SK-N-DZ (cell line): Measurements from ENCODE around the gene CYTH4.
"Not testable (repeated sequence)": the region's sequence is repeated elsewhere in the genome, so short reads cannot be mapped to it uniquely, and the experiment has no call there.

Experiments
- DNase-seq: peaks from one replicate; pipeline ENCODE4 v3.0.0-alpha.2; 2015; ENCODE audit warnings: low spot score

Gene CYTH4

GRCh38 chr22:37248251-37248650, 34.1 kb upstream of the CYTH4 start:
- no peak for DNase-seq

- no peak for DNase-seq
Measured at GRCh38 chr22:37249986-37250385, 32.3 kb upstream of the CYTH4 start.

DNA sequence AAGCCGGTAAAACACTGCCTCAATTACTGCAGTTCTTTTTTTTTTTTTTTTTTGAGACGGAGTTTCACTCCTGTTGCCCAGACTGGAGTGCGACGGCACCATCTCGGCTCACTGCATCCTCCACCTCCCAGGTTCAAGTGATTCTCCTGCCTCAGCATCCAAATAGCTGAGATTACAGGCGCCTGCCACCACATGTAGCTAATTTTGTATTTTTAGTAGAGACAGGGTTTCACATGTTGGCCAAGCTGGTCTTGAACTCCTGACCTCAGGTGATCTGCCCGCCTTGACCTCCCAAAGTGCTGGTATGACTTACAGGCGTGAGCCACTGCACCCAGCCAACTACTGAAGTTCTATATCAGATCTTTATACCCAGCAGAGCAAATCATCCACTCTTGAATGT, 30.5 kb upstream of the CYTH4 start:
- DNase-seq = not testable (repeated sequence)

DNA sequence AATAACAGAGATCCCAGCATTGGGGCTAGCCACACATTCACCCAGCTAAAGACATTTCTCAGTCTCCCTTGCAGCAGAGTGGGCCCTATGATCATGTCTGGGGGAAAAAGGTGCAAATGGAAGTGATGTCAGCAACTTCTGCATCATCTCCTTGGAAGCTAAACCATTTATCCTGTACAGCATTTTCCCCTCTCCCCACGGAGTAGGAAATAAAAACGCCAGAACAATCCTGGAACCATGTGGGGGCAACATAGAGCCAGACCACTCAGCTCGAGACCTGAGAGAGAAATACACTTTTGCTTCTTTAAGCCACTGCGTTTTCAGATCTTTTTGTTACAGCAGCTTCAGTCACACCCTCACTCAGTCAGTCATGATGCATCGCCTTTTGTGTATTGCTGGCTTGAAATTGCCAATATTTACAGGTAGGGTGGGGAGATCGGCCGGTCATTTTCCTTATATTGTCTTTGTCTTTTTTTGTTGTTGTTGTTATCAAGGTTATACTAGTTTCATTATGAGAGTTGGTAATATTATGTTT, 29.1 kb upstream of the CYTH4 start:
- no peak for DNase-seq

DNA sequence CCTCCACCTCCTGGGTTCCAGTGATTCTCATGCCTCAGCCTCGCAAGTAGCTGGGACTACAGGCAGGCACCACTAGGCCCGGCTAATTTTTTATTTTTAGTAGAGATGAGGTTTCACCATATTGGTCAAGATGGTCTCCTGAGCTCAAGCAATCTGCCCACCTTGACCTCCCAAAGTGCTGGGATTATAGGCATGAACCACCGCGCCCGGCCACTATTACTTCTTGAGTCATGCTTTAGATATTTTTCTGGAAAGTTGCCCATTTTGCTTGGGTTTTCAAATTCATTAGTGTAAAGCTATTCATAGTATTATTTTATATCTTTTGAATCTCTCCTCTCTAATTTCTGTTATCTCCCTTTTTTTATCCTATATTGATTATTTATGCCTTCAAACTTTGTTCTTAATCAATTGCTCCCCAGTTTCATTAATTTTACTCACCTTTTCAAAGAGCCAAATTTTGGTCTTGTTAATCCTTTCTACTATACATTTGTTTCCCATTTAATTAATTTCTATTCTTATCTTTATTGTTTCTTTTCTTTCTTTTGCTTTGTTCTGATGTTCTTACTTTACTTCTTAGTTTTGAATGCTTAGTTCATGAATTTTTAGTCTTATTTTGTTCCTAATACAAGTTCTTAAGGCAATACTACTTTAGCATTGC, 28.0 kb upstream of the CYTH4 start:
- no peak for DNase-seq

DNA sequence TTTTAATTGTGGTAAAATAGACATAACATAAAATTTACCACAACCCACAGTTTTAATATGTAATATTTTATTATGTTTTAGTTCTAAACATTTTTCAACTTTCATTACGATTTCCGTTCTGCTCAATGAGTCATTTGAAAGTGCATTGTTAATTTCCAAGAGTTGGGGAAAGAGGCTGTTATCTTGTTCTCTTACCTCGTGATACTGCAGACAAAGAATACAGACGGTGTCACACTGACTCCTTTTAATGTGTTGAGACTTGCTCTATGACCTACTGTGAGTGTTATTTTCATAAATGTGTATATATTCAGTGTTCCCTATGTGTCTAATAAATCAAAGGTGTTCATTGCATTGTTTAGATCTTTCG, 27.5 kb upstream of the CYTH4 start:
- no peak for DNase-seq

GRCh38 chr22:37255558-37256006, 26.7 kb upstream of the CYTH4 start:
- no peak for DNase-seq

GRCh38 chr22:37256075-37256726, 26.1 kb upstream of the CYTH4 start:
- DNase-seq = no peak

DNA sequence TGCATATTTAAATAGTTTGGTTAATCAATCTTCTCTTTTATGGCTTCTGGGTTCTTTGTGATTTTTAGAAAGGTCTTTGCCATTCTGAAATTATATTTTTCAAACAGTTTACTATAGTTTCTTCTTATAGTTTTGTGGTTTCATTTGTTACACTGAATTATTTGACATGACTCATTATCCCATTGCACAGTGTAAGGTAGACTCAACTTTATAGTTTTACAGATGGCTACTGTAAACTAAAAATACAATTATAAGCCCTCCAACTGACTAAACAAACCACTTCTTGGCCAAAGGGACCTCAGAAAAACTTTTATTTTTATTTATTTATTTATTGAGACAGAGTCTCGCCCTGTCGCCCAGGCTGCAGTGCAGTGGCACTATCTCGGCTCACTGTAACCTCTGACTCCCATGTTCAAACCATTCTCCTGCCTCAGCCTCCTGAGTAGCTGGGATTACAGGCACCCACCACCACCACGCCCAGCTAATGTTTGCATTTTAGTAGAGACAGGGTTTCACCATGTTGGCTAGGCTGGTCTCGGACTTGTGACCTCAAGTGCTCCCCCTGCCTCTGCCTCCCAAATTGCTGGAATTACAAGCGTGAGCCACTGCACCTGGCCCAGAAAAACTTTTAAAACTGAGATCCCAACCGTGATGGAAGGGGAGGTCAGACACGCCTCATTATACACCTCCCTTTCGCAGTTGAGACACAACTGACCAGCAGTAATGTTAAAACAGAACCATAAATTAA, 24.1 kb upstream of the CYTH4 start:
- DNase-seq = no peak

- DNase-seq = no peak
Measured at GRCh38 chr22:37258753-37259401, 23.4 kb upstream of the CYTH4 start.

DNA sequence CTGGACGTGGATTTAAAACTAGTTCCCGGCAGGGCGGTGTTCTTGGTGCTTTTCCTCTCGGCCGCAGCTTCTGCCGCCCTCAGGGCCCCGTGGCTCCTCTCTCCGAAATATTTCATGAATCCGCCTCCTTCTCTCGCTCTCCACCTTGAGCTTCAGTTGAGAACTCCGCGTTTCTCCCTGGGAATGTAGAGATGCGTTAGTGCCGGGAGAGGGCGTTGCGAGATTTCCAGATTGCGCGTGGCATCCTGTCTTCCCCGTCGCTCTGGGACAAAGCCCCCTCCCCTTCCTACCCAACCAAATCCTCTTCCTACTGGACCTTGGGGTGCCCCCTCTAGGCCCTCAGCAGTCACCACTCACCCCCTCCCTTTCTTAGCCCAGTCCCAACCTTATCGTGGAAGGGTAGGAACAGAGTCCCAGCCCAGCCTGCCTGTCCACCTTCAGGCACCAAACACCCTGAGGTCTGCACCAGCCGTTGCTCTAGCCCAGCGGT, 22.7 kb upstream of the CYTH4 start:
- no peak for DNase-seq

DNA sequence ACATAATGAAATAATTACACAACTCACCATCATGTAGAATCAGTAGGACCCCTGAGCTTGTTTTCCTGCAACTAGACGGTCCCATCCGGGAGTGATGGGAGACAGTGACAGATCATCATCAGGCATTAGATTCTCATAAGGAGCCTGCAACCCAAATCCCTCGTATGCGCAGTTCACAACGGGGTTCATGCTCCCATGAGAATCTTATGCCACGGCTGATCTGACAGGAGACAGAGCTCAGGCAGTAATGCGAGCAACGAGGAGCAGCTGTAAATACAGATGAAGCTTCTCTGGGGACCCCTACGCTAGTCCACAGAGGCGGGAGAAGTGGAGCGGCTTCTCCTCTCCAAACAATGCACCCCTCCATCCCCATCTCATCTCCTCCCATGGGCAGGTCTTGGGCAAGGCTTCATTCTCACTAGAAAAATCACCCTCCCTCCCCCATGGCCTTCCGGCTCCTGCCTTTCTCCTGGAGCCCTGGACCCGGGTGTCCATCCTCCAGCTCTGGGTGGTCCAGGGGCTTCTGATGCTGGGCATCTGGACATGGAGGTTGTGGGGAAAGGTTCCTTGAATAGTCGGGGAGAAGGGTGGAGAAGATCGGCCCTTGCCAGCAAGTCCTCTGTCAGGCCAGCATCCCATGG, 22.0 kb upstream of the CYTH4 start:
- no peak for DNase-seq

DNA sequence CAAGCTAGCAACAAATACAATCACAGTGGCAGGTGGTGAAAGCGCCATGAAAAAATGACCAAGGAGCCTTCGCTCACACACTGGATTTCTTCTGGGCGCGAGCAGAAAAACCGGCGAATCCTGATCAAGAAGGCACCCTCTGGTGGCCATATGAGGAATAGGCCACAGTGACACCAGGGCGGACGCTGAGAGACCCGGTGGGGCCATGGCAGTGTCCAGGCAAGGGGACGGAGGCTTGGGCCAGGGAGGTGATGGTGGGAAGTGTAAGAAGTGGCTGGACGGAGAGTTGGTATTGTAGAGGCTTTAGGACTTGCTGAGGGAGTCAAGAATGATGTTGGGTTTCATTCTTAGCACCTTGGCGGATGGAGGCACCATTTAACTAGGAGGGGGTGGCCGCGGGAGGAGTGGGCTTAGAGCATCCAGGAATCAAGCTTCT, 21.4 kb upstream of the CYTH4 start:
- peak; percentile 50 for DNase-seq

- DNase-seq = no peak
Measured at GRCh38 chr22:37262346-37262745, 20.0 kb upstream of the CYTH4 start.

DNA sequence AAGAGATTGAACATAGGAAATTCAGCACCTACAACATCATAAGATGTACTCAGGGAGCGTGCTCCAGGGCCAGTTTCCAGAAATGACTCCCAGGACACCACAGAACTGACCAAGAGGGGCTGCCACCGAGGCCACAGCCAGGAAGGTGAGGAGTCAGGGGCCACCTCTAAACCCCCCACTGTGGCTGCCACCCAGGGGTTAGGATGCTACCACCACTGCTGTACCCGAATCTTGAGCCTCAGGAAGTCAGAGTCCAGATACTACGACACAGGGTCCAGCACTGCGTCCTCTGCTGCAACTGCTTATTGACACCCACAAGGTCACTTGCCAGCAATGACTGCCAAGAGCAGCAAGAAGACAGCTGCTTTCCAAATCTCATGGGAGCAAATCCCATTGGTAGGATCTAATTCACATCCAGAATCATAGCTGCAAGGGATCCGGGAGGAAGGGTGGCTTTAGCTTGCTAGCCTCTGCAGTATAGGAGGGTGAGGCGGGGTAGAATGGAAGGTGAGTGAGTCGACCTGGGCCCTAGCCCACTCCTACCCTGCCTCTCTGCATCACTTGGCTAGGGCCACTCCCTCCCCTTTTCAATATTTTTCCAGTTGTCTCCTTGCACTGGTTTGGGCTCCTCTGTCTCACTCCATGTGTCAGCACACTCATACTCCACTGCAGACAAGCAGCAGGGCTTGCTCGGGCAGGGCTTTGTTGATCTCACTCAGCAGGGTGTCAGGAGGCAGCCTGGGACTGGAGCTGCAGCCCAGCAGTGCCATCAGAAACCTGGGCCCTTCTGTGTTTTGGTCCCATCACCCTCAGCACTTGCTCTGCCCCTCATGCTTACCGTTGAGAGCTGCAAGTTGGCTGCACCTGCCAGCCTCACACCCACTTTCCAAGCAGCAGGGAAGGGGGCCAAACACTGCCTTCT, 18.1 kb upstream of the CYTH4 start:
- DNase-seq = no peak

DNA sequence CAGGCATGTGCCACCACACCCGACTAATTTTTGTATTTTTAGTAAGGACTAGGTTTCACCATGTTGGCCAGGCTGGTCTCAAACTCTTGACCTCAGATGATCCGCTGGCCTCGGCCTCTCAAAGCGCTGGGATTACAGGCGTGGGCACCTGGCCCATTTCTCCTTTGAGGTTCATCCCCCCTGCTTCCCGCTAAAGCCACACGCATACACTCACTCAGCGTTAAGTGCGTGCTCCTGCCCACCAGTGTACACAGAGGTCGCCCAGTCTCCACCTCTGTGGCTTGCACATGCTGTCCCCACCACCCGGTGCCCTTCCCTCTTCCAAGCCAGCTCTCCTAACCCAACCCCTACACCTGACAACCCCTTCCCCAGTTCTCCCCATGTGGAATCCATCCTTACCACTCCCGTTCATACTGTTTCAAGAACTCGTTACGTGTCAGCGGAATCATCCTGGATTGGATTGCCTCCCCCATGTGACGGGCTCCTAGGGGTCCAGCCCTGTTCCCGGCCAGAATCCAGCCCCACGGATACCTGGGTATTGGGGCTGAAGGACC, 15.7 kb upstream of the CYTH4 start:
- no peak for DNase-seq

DNA sequence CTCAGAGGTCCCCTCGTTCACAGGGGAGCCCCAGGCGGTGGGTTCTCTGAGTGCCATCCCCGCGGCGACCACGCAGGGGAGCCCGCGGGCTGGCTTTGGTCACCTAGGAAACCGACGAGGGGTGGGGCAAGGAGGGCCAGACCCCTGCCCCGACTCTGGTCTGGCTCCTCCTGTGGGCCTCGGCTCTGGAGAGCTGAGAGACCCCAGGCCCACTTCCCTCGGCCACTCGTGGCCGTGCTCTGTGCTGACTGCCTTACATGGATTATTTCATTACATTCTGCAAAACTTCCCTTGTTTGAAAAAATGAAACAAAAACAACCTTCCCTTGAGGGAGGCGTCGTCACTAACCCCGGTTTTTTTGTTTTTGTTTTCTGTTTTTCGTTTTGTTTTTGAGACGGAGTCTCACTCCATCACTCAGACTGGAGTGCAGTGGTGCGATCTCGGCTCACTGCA, 15.1 kb upstream of the CYTH4 start:
- DNase-seq = peak; percentile 37

GRCh38 chr22:37267661-37268413, 14.5 kb upstream of the CYTH4 start:
- DNase-seq = no peak
